ENCODE results near the gene LST1.

LST1 gene

DNA sequence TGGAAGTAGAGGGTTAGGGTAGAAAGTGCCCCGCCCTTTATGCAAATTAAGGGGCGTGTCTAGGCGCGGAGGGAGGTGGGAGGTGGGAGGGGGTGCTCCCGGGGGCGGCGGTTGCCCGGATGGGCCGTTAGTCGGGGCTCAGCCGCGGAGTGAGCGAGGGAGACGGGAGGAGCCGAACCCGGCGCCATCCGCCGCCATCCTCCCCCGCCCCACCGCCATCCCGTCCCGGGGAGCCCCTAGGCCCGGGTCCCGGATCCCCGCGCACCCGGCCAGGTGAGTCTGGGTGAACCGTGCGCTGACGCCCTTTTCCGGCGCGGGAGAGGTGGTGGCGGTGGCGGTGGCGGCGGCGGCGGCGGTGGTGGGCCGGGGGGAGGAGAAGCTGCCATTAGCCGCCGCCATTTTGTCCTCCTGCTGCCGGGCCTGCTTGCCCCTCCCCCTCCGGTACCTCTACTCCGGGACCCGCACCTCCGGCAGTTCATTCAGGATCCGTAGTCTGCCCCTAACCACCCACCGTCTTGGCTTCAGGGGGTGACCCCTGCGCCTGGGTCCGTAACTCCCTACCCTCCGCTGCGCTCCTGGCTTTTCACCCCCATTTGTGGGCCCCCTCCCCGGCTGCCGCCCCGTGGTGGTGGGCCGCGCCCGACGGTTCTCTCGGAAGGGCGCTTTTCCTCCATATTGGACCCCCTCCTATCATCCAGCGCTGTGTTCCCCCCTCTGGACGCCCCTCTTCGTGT, 34.7 kb downstream of the LST1 start, which contains the start of gene PRRC2A:
PRRC2A (plus strand) TSS at position 130 of the 734 bp plus-strand sequence. CDS start 2,075 bp downstream, outside the sequence.
- peak; percentile 93 for DNase-seq (ENCODE audit: low read depth)

DNA sequence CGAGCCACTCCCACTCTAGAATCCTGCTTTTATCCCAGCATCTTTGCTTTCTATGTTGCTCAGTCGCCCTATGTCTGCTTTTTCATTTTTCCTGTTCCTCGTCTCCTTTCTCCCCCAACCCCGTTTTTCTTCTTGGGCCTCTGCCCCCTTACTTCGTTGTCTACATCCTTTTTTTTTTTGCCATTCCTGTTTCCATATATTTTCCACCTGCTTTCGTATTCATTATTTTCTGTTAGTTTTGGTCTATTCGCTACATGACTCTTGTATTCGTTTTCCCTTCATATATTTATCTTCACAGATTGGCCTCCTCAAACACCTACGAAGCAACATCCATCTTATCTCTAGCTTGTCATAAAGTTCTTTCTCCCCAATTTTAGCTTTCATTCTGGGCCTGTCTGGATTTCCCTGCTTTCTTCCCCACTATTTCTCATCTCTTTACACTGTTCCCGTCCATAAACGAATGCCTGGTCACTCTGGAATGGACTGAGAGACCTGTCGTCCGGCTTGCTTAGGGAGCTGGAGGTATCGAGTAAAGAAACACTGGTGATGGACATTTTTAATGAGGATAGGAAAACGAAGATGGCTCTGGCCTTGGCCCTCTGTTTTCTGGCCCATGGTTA, 35.4 kb downstream of the LST1 start:
- DNase-seq (ENCODE audit: low read depth), result no peak

DNA sequence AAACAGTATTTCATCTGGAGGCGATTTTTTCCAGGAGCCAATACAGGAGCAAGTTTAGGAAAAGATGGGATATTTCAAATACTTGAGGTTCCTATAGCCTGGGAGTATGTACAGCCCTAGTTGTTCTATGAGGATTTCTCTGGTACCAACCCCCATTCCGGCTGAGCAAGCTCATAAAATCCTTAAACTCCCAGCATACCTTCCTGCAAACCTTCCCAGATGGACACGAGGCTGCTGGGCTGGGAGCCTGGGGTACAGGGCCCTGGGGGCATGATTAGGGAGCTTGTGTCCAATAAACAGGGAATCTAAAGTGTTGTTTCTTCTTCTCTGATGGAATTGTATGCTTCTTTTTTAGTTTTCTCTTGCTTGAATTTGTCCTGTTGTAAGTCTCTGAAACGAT, 35.9 kb downstream of the LST1 start:
- DNase-seq (ENCODE audit: low read depth), result no peak

DNA sequence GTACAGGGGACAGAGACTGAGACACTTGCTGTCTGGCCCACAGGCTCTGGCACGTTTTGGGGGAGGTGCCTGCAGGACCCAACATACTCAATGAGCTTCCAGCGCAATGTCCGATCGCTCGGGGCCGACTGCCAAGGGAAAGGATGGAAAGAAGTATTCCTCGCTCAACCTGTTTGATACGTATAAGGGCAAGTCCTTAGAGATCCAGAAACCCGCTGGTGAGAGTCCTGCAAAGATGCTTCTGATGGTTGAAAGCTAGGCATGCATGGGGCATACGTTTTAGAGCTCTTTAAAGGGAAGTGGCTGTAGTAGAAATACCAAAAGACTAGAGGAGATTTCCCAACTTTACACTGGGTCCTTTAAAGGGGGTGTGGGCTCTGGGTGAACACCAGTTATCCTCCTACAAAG, 36.6 kb downstream of the LST1 start:
- no peak for DNase-seq (ENCODE audit: low read depth)

DNA sequence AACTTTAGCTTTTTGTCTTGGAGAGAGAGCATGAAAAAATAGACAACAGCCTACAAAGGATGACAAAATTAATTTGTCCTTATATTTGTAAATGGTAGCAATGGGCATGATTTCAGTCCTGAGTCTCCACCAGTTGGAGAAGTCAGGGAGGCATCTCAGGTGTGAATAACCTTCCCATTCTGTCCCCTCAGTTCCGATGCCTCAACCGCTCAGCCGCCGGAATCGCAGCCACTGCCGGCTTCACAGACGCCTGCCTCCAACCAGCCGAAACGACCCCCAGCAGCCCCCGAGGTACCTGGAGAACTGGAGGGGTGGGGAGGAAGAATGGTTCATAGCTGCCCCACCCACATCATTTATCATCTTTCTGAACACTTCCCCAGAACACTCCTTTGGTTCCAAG, 38.0 kb downstream of the LST1 start:
- no peak for DNase-seq (ENCODE audit: low read depth)

DNA sequence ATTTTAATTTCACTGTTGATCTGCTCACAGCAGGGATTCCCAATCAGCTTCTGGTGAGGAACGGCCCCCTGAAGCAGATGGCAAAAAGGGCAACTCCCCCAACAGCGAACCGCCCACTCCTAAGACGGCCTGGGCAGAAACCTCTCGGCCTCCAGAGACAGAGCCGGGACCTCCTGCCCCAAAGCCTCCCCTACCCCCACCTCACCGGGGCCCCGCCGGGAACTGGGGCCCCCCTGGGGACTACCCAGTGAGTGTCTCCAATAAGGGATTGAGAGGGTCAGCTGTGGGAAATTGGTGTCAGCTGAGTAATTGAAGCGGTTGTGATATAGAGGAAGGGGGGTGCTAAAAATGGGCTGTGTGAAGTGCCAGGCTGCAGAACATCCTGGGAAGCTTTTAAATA, 40.9 kb downstream of the LST1 start:
- no peak for DNase-seq (ENCODE audit: low read depth)

DNA sequence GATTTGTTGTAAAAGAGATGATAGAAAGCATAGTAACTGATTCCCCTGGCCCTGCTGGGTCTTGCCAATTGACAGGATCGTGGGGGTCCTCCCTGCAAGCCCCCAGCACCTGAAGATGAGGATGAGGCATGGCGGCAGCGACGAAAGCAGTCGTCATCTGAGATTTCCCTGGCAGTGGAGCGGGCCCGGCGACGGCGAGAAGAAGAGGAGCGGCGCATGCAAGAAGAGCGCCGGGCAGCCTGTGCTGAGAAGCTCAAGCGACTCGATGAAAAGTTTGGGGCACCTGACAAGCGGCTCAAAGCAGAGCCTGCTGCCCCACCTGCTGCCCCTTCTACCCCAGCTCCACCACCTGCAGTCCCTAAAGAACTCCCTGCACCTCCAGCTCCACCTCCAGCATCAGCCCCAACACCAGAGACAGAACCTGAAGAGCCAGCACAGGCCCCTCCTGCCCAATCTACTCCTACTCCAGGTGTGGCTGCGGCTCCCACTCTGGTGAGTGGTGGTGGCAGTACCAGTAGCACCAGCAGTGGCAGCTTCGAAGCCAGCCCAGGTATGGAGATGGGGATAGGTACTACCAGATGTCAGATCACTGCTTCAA, 41.7 kb downstream of the LST1 start:
- DNase-seq (ENCODE audit: low read depth), result no peak

DNA sequence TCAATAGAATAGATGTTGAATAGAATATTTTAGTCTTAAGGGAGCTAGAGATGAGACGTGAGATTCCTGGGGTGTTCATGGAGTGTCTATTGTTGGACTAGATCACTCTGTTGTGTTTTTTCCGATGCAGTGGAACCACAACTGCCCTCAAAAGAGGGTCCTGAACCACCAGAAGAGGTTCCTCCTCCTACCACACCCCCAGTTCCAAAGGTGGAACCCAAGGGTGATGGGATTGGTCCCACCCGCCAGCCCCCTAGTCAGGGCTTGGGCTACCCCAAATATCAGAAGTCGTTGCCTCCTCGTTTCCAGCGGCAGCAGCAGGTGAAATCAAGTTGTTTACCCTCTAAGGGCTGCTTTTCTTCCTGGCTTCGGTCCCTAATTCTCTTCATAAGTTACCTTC, 42.9 kb downstream of the LST1 start:
- no peak for DNase-seq (ENCODE audit: low read depth)

DNA sequence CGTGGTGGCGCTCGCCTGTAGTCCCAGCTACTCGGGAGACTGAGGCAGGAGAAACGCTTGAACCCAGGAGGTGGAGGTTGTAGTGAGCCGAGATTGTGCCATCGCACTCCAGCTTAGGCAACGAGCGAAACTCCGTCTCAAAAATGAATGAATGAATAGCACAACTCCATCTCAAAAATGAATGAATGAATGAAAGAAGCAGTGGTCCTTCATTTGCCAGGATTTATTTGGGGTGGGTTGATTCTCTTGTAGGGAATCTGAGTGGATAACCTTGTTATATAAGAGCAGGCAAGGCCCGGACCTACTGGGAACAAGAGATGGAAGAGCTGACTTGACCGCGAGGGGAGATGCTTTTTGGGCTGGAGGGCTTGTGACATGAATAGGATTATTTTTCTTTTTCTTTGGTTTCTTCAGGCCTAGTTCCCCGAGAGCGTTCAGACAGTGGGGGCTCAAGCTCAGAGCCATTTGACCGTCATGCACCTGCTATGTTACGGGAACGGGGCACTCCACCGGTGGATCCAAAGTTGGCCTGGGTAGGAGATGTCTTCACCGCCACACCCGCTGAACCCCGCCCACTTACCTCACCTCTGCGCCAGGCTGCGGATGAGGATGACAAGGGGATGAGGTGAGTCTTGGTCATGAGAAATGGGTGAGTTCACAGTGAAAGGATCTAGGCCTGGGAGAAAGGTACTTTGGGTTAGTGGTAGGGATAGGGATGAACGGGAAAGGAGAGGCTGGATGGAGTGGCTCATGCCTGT, 44.3 kb downstream of the LST1 start:
- DNase-seq (ENCODE audit: low read depth), result no peak

DNA sequence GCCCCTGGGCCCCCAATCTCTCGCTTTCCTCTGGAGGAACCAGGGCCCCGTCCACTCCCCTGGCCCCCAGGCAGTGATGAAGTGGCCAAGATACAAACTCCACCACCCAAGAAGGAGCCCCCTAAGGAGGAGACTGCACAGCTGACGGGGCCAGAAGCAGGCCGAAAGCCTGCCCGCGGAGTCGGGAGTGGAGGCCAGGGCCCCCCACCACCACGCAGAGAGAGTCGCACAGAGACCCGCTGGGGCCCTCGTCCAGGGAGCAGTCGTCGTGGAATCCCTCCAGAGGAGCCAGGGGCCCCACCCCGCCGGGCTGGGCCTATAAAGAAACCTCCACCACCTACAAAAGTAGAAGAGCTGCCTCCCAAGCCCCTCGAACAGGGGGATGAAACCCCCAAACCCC, 45.1 kb downstream of the LST1 start:
- DNase-seq (ENCODE audit: low read depth), result no peak

DNA sequence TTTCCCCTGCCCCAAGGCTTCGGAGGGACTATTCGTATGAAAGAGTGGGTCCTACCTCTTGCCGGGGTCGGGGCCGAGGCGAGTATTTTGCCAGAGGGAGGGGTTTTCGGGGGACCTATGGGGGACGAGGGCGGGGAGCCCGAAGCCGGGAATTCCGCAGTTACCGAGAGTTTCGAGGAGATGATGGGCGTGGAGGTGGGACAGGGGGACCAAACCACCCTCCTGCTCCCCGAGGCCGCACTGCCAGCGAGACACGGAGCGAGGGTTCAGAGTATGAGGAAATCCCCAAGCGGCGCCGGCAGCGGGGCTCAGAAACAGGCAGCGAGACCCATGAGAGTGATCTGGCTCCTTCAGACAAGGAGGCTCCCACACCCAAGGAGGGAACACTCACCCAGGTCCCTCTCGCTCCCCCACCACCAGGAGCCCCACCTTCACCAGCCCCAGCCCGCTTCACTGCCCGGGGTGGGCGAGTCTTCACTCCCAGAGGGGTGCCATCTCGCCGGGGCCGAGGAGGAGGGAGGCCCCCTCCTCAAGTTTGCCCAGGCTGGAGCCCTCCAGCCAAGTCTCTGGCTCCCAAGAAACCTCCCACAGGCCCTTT, 45.7 kb downstream of the LST1 start:
- no peak for DNase-seq (ENCODE audit: low read depth)

DNA sequence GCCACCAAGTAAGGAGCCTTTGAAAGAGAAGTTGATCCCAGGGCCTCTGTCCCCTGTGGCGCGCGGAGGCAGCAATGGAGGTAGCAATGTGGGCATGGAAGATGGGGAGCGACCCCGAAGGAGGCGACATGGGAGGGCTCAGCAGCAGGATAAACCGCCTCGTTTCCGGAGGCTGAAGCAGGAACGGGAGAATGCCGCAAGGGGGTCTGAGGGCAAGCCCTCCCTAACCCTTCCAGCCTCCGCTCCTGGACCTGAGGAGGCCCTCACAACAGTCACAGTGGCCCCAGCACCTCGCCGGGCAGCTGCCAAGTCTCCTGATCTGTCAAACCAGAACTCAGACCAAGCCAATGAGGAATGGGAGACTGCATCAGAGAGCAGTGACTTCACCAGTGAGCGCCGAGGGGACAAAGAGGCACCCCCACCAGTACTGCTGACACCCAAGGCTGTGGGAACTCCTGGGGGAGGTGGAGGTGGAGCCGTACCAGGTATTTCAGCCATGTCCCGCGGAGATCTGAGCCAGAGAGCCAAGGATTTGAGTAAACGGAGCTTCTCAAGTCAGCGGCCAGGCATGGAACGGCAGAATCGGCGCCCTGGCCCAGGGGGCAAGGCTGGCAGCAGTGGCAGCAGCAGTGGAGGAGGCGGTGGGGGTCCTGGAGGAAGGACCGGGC, 46.3 kb downstream of the LST1 start:
- no peak for DNase-seq (ENCODE audit: low read depth)

DNA sequence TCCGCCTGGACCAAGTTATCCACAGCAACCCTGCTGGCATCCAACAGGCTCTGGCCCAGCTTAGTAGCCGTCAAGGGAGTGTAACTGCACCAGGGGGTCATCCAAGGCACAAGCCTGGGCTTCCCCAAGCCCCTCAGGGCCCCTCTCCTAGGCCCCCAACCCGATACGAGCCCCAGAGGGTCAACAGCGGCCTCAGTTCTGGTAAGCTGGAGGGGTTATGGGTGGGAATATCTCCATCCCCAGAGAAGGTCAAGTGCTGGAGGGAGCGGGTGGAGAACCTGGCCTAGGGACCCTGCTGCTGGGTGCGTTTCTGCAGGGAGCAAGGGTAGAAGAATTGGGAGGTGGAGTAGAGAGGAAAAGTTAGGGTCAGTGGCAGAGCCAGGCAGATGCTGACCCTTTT, 47.4 kb downstream of the LST1 start:
- no peak for DNase-seq (ENCODE audit: low read depth)

DNA sequence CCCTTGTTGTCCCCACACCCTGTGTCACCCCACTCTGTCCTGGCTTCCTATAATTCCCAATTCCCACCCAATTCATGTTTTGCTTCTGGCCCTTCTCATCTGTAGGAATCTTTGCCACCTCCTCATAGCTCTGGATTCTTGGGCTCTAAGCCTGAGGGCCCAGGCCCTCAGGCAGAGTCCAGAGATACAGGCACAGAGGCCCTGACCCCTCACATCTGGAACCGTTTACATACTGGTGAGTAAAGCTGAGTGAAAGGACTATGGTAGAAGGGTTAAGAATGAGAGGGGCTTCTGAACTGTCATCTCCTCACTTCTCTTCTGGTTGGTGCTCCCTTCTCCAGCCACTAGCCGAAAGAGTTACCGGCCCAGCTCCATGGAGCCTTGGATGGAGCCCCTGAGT, 48.1 kb downstream of the LST1 start:
- no peak for DNase-seq (ENCODE audit: low read depth)

DNA sequence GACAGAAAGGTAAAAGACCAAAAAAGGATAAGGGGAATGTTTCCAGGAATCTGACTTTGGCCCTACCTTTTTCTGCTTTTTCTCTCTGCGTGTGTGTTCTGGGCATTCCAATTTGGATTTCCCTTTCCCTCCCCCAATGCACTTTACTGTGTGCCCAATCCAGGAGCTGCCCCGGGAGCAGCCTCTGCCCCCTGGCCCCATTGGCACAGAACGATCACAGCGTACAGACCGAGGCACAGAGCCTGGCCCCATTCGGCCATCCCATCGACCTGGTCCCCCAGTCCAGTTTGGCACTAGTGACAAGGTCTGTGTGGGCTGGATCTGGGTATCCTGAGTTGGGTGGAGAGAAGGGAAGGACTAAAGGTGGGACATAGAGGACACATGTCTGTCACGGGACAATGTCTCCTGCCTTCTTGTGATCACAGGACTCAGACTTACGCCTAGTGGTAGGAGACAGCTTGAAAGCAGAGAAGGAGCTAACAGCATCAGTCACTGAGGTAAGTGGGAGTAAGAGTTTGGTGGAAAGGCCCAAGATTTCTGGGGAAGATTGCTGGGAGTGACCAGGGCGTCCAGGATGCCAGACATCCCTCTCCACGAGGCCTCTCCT, 49.0 kb downstream of the LST1 start:
- DNase-seq (ENCODE audit: low read depth), result no peak

DNA sequence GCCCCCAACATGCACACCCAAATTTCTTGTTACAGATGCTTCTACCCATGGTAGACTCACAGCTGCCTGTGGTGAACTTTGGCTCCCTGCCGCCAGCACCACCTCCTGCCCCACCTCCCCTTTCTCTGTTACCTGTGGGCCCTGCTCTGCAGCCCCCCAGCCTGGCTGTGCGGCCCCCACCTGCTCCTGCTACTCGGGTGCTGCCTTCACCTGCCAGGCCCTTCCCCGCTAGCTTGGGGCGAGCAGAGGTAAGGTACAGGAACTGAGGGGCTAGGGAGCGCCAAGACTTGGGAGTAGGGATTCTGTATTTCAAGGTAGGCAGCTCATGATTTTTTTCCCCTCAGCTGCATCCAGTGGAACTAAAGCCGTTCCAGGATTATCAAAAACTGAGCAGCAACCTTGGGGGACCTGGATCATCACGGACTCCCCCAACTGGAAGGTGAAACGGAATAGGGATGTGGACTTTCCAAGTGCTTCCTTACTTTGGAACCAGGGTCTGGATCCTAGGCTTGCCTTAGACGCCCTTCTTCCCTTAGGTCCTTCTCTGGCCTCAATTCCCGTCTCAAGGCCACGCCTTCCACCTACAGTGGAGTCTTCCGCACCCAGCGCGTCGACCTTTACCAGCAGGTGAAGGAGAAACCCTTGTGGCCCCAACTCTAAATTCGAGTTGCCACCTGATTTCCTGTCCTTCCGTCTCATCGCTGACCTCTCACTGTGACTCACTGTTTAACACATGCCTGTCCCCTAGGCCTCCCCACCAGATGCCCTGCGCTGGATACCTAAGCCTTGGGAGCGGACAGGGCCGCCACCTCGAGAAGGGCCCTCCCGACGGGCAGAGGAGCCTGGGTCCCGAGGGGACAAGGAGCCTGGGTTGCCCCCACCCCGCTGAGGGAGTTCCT, 50.9 kb downstream of the LST1 start:
- DNase-seq (ENCODE audit: low read depth), result no peak

Data from activated T-cell treated with anti-CD3 and anti-CD28 coated beads for 48 hours (primary cell).